ENCODE results near the gene SLAMF6. TPM values are rescaled to one million over a fixed set of nuclear protein-coding genes. Genes with fewer than 3 reads are reported as not detected.
A peak's percentile ranks its signal among the peaks of the same experiment; 100 is the strongest.
"Not testable (repeated sequence)": the region's sequence is repeated elsewhere in the genome, so short reads cannot be mapped to it uniquely, and the experiment has no call there.

SLAMF6 gene
- 10 to 100 TPM; 43.0 to 48.1 TPM for total RNA-seq

GRCh38 chr1:160522622-160523345, at the start of gene SLAMF6:
Gene SLAMF6, minus strand, starts transcription at chr1:160523255. Its CDS starts 63 bp downstream, at chr1:160523192.
- ATAC-seq (ENCODE audit: low read depth) (peak; percentile 72), DNase-seq (peak; percentile 62)
- H3K4me1 Mint-ChIP-seq: peaks cover 47% of the 10 kb centered on the region
- POLR2A ChIA-PET: interaction anchor here (0.5 to 3.5 kb wide), 11 partner anchors 18 to 94 kb away, joined by 3 to 24 read pairs (median 3); no protein-coding TSS in a partner anchor
- peaks cover 30% of the 10 kb centered on the region for H3K36me3 Mint-ChIP-seq
- H3K27me3 Mint-ChIP-seq: no peaks in the 10 kb centered on the region
- H3K9me3 Mint-ChIP-seq: peaks cover 15% of the 10 kb centered on the region
- H3K27ac Mint-ChIP-seq: peak within 1 kb of the TSS; percentile 93
- H3K4me3 Mint-ChIP-seq: peak within 1 kb of the TSS; percentile 91

GRCh38 chr1:160570840-160571239, 47.8 kb upstream of the SLAMF6 start:
- H3K9me3 Mint-ChIP-seq: peaks cover 4% of the 10 kb centered on the region
- no peak for DNase-seq
- H3K4me1 Mint-ChIP-seq: peaks cover 69% of the 10 kb centered on the region
- peaks cover 39% of the 10 kb centered on the region for H3K36me3 Mint-ChIP-seq
- no peak for ATAC-seq (ENCODE audit: low read depth)
- H3K27me3 Mint-ChIP-seq: no peaks in the 10 kb centered on the region
- H3K4me3 Mint-ChIP-seq: no peak overlapping the region
- POLR2A ChIA-PET: no interaction called here
- H3K27ac Mint-ChIP-seq: no peak overlapping the region

GRCh38 chr1:160569806-160570205, 46.8 kb upstream of the SLAMF6 start:
- no peaks in the 10 kb centered on the region for H3K27me3 Mint-ChIP-seq
- peaks cover 43% of the 10 kb centered on the region for H3K36me3 Mint-ChIP-seq
- ATAC-seq (ENCODE audit: low read depth) (no peak), DNase-seq (no peak)
- POLR2A ChIA-PET: no interaction called here
- H3K4me3 Mint-ChIP-seq: peak overlapping the region; percentile 38
- H3K27ac Mint-ChIP-seq: peak overlapping the region; percentile 72
- H3K9me3 Mint-ChIP-seq: peaks cover 4% of the 10 kb centered on the region
- H3K4me1 Mint-ChIP-seq: peaks cover 67% of the 10 kb centered on the region

GRCh38 chr1:160567858-160568682, 45.0 kb upstream of the SLAMF6 start:
- peaks cover 62% of the 10 kb centered on the region for H3K4me1 Mint-ChIP-seq
- POLR2A ChIA-PET: interaction anchor here (0.7 to 1.8 kb wide), 8 partner anchors 8 to 45 kb away, joined by 3 to 14 read pairs (median 4); partner anchors contain the start of genes CD84 and SLAMF6
- DNase-seq (peak; percentile 53), ATAC-seq (ENCODE audit: low read depth) (peak; percentile 95)
- H3K27ac Mint-ChIP-seq: peak overlapping the region; percentile 99
- H3K4me3 Mint-ChIP-seq: peak overlapping the region; percentile 81
- peaks cover 8% of the 10 kb centered on the region for H3K9me3 Mint-ChIP-seq
- peaks cover 53% of the 10 kb centered on the region for H3K36me3 Mint-ChIP-seq
- H3K27me3 Mint-ChIP-seq: no peaks in the 10 kb centered on the region

GRCh38 chr1:160567341-160567740, 44.3 kb upstream of the SLAMF6 start:
- Mint-ChIP-seq H3K27me3 (no peaks in the 10 kb centered on the region), H3K27ac (peak overlapping the region; percentile 99), H3K4me3 (peak overlapping the region; percentile 81), H3K36me3 (peaks cover 59% of the 10 kb centered on the region), H3K4me1 (peaks cover 58% of the 10 kb centered on the region), H3K9me3 (peaks cover 12% of the 10 kb centered on the region)
- POLR2A ChIA-PET: interaction anchor here (1.7 to 1.8 kb wide), 2 partner anchors 9 to 13 kb away, joined by 5 to 6 read pairs; no protein-coding TSS in a partner anchor
- DNase-seq: no peak
- ATAC-seq (ENCODE audit: low read depth): no peak

GRCh38 chr1:160565564-160565963, 42.5 kb upstream of the SLAMF6 start:
- DNase-seq (no peak), ATAC-seq (ENCODE audit: low read depth) (no peak)
- Mint-ChIP-seq H3K36me3 (peaks cover 59% of the 10 kb centered on the region), H3K27me3 (no peaks in the 10 kb centered on the region), H3K27ac (peak overlapping the region; percentile 67), H3K9me3 (peaks cover 9% of the 10 kb centered on the region), H3K4me3 (no peak overlapping the region), H3K4me1 (peaks cover 59% of the 10 kb centered on the region)
- POLR2A ChIA-PET: interaction anchor here (1.9 kb wide), 1 partner anchor 25 kb away, joined by 4 read pairs; no protein-coding TSS in a partner anchor

GRCh38 chr1:160563230-160563629, 40.2 kb upstream of the SLAMF6 start:
- H3K36me3 Mint-ChIP-seq: peaks cover 65% of the 10 kb centered on the region

GRCh38 chr1:160562745-160563144, 39.7 kb upstream of the SLAMF6 start:
- not testable (repeated sequence) for DNase-seq; ATAC-seq (ENCODE audit: low read depth); H3K4me3 Mint-ChIP-seq; H3K27me3 Mint-ChIP-seq; H3K27ac Mint-ChIP-seq
- Mint-ChIP-seq H3K36me3 (peaks cover 66% of the 10 kb centered on the region), H3K9me3 (peaks cover 14% of the 10 kb centered on the region), H3K4me1 (peaks cover 65% of the 10 kb centered on the region)
- POLR2A ChIA-PET: interaction anchor here (1.5 kb wide), 1 partner anchor 40 kb away, joined by 3 read pairs; the partner anchor contains the start of gene SLAMF6

More at GRCh38 chr1:160563230-160563629, 40.2 kb upstream of the SLAMF6 start:
- Mint-ChIP-seq H3K9me3 (peaks cover 14% of the 10 kb centered on the region), H3K4me1 (peaks cover 69% of the 10 kb centered on the region), H3K27ac (peak overlapping the region; percentile 6)
- ATAC-seq (ENCODE audit: low read depth); H3K27me3 Mint-ChIP-seq; H3K4me3 Mint-ChIP-seq; DNase-seq: not testable (repeated sequence)
- POLR2A ChIA-PET: interaction anchor here (0.8 kb wide), 1 partner anchor 9 kb away, joined by 3 read pairs; no protein-coding TSS in a partner anchor

- Mint-ChIP-seq H3K27me3 (no peaks in the 10 kb centered on the region), H3K9me3 (peaks cover 14% of the 10 kb centered on the region), H3K4me1 (peaks cover 48% of the 10 kb centered on the region), H3K27ac (peak overlapping the region; percentile 80), H3K36me3 (peaks cover 66% of the 10 kb centered on the region), H3K4me3 (peak overlapping the region; percentile 62)
- ATAC-seq (ENCODE audit: low read depth) (no peak), DNase-seq (no peak)
- POLR2A ChIA-PET: interaction anchor here (1.2 to 2.0 kb wide), 4 partner anchors 7 to 21 kb away, joined by 3 to 7 read pairs (median 5); no protein-coding TSS in a partner anchor
Observed at GRCh38 chr1:160560806-160561205, 37.8 kb upstream of the SLAMF6 start.

GRCh38 chr1:160560045-160560705, 37.1 kb upstream of the SLAMF6 start:
- peak overlapping the region; percentile 80 for H3K27ac Mint-ChIP-seq
- peak overlapping the region; percentile 62 for H3K4me3 Mint-ChIP-seq
- POLR2A ChIA-PET: interaction anchor here (1.2 to 2.0 kb wide), 4 partner anchors 8 to 20 kb away, joined by 3 to 7 read pairs (median 5); no protein-coding TSS in a partner anchor
- no peak for ATAC-seq (ENCODE audit: low read depth)
- peaks cover 43% of the 10 kb centered on the region for H3K4me1 Mint-ChIP-seq
- H3K27me3 Mint-ChIP-seq: no peaks in the 10 kb centered on the region
- no peak for DNase-seq
- H3K36me3 Mint-ChIP-seq: peaks cover 64% of the 10 kb centered on the region
- H3K9me3 Mint-ChIP-seq: peaks cover 14% of the 10 kb centered on the region

- H3K9me3 Mint-ChIP-seq: peaks cover 14% of the 10 kb centered on the region
- H3K27ac Mint-ChIP-seq: peak overlapping the region; percentile 80
- POLR2A ChIA-PET: interaction anchor here (1.3 to 2.0 kb wide), 3 partner anchors 9 to 19 kb away, joined by 3 to 5 read pairs (median 5); no protein-coding TSS in a partner anchor
- peak overlapping the region; percentile 62 for H3K4me3 Mint-ChIP-seq
- peaks cover 37% of the 10 kb centered on the region for H3K4me1 Mint-ChIP-seq
- not testable (repeated sequence) for H3K27me3 Mint-ChIP-seq; DNase-seq; ATAC-seq (ENCODE audit: low read depth)
- peaks cover 62% of the 10 kb centered on the region for H3K36me3 Mint-ChIP-seq
Observed at GRCh38 chr1:160559437-160559836, 36.4 kb upstream of the SLAMF6 start.

GRCh38 chr1:160558660-160559380, 35.8 kb upstream of the SLAMF6 start:
- H3K36me3 Mint-ChIP-seq: peaks cover 58% of the 10 kb centered on the region
- POLR2A ChIA-PET: interaction anchor here (1.3 to 1.8 kb wide), 2 partner anchors 9 to 18 kb away, joined by 3 to 5 read pairs; no protein-coding TSS in a partner anchor
- DNase-seq (no peak), ATAC-seq (ENCODE audit: low read depth) (no peak)
- H3K4me3 Mint-ChIP-seq: peak overlapping the region; percentile 60
- peaks cover 37% of the 10 kb centered on the region for H3K4me1 Mint-ChIP-seq
- peaks cover 14% of the 10 kb centered on the region for H3K9me3 Mint-ChIP-seq
- peak overlapping the region; percentile 73 for H3K27ac Mint-ChIP-seq
- no peaks in the 10 kb centered on the region for H3K27me3 Mint-ChIP-seq
